Activated CD8-positive, alpha-beta memory T cell treated with anti-CD3 and anti-CD28 coated beads, Interleukin-2, amount 50 U/mL, for 1 hour (primary cell): ENCODE data around the gene CSTPP1.
"Not testable (repeated sequence)": the region's sequence is repeated elsewhere in the genome, so short reads cannot be mapped to it uniquely, and the experiment has no call there.

ENCODE experiments used
- DNase-seq: peaks from one replicate; pipeline ENCODE4 v3.0.0-alpha.2; 2020; ENCODE audit errors: extremely low read depth

The CSTPP1 gene

DNA sequence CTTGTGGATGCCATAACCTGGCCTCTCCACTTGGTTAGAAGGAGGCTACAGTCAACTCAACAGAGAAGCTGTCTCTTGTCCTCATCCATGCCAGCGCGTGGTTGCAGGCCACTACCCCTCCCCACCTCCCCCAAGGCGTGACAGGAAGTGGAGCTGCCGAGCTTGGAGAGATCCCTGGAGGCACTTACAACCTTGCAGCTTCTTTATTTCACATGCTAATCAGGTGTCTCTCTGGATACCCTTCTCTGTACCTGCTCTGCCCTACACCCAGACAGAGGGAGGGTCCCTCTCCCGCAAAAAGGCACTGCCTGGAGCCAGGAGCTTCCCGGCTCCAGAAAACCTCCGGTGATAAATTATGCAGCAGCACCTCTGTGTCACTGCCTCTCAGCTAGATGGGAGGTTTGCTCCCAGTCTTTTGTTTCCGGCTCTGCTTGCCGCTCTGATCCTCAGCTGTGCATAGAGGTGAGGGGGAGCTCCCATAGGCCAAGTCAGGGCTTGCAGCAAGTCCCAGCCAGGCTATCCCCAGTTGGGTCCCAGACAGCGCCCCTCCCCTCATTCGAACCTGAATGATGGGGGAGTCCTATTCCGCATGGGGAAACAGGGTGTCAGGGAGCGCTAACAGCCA, 23.9 kb upstream of the CSTPP1 start:
- no peak for DNase-seq

GRCh38 chr11:46913484-46913883, 23.1 kb upstream of the CSTPP1 start:
- DNase-seq = no peak

DNA sequence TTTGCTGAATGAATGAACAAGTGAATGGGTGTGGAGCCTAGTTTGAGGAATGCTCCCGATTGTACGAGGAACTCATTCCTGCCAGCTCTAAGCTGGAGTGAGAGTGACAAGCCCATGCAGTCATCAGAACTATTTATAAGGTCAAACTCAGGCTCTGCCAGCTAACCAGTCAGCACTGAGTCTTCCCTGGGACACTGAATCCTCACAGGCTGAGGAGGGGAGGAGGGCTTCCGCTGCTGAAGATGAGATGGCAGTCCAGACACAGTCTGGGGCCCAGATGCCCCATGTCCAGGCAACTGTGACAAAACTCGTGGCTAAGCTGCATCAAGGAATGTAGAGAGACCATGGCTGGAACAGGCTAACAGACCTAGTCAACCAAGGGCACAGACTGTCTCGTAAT, 22.2 kb upstream of the CSTPP1 start:
- DNase-seq = no peak

- DNase-seq = no peak
These were observed 21.7 kb upstream of the CSTPP1 start for GRCh38 chr11:46914910-46915309.

DNA sequence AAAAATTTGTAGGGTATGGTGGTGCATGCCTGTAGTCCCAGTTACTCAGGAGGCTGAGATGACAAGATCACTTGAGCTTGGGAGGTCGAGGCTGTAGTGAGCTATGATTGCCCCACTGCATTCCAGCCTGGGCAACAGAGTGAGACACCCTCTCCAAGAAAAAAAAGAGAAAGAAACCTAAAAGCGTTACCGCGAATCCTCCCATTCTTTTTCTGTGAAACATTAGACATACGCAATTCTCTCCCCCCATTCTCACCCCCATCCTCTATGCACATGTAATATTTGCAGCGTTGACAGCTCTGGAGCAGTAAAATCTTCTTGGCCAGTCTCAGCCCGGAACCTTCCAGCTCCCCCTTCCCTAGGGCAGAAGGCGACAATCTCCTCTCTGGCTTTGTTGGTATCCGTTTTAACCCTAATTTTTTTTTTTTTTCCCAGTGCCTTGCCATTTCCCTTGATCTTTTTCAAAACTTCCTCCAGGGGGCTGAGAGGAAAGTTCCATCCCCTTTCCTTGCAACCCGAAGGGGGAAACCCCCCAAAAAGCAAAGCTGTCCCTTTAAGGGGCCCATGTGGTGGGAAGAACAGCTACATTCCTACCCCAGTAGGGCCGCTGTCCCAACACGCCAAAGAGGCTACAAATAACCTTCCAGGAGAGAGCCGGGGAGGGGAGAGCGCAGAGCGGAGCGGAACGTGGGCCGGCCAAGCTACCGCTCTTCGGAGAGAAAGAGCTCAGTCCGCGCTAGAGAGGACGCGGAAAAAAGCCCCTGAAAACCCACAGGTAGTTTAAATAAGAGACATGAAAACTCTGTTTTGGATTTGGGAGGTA, 20.1 kb upstream of the CSTPP1 start:
- no peak for DNase-seq

- no peak for DNase-seq
These were observed 19.3 kb upstream of the CSTPP1 start for GRCh38 chr11:46917109-46917761.

DNA sequence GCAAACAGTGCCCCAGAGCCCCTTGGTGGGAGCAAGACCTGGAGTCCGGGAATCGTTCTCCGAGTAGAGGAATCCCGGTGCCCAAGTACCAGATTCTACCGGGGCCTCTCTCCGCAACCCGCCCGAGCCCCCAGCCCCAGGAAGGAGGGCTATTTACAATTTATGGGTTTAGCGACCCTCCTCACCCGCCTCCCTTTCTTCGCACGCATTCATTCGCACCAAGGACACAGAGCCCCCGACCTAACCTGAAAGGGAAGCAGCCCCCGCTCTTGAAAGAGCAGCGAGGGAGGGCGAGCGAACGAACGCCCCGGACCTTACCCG, 18.8 kb upstream of the CSTPP1 start:
- no peak for DNase-seq

DNA sequence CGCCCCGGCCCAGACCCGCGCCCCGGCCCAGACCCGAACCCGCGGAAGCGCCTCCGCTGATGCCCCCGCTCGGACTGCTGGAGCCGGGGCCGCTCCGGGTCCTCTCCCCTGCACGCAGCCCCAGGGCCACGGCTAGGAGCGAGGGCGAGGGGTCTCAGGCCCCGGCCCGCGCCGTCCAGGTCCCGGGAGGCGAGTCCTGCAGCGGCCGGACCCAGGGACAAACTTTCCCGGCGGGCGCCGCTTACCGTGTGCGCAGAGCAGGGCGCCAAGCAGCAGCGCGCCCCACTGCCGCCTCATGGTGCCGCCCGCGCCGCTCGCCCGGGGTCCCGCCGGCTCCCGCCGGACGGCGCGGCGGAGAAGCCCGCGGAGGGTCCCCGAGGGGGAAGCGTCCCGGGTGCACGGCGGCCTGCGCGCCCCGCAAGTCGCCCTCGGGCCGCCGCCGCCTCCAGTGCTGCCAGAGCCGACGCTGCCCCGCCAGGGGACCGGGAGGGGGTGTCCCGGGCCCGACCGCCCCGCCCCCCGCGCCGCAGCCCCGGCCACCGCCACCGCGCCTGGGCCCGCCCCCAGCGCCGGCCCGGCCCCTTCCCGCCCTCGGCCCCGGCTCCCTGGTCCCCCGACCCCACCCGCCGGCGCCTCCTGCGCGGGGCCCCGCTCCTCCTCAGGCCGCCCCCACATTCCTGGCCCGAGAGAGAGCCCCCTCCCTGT, 18.3 kb upstream of the CSTPP1 start, which contains the start of gene LRP4:
TSS of gene LRP4 (minus strand) at position 468 of the 705 bp plus-strand sequence. CDS start at position 297, 171 bp downstream.
- no peak for DNase-seq

GRCh38 chr11:46918788-46919513, 17.6 kb upstream of the CSTPP1 start:
- DNase-seq = no peak

- no peak for DNase-seq
These were observed 15.8 kb upstream of the CSTPP1 start for GRCh38 chr11:46920755-46921154.

GRCh38 chr11:46927928-46928327, 8.6 kb upstream of the CSTPP1 start:
- DNase-seq = not testable (repeated sequence)

- DNase-seq = not testable (repeated sequence)
These were observed 7.9 kb upstream of the CSTPP1 start for GRCh38 chr11:46928701-46929100.

DNA sequence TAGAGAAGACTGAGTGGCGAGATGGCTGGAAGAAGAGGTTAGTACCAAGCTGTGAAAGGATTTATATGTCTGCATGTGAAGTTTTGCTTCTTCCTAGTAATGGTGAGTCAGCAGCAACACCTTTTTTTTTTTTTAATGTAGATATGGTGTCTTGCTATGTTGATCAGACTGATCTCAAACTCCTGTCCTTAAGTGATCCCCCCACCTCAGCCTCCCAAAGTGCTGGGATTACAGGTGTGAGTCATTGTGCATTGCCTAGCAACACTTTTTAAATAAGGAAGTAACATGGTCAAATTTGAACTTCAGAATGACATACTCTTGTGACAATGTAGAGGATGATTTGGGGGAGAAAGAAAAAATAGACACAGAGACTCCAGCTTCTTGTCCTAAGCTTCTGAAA, 6.5 kb upstream of the CSTPP1 start:
- DNase-seq = no peak

GRCh38 chr11:46942172-46942571, 5.6 kb downstream of the CSTPP1 start:
- DNase-seq = no peak

- DNase-seq = no peak
These were observed 8.0 kb downstream of the CSTPP1 start for GRCh38 chr11:46944356-46945075.

- no peak for DNase-seq
These were observed 11.0 kb downstream of the CSTPP1 start for GRCh38 chr11:46947399-46948077.

DNA sequence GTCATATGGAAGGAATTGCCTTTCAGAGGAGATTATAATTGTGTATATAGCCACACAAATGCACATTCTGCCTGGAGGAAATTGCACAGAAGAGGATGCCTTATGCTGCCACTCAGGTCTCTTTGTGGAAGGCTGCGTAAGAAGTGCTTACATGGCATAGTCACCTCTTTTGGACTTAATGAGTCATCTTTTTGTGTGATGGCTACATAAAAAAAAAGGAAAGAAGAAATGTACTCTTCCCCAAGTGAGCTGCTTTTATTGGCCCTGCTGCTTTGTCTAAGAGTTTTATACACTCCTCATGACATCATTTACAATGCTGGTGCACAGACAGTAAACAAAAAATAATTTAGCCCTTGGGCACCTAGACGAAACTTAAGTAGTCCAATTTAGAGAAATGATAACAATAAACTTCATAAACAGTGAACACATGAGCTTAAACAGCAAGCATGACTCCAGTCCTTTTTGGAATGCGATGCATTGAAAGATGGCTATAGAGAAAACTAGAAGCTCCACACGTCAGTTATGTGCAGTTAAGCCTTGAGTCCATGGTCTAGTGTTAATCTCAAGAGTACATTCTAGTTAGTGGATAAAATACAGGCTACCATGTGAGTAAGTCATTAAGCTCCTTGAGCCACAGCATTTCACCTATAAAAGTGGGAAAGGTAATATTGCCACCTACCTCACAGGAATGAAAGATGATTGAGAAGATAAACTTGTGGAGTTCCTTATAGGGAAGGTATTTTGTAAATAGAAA, 12.0 kb downstream of the CSTPP1 start:
- no peak for DNase-seq

DNA sequence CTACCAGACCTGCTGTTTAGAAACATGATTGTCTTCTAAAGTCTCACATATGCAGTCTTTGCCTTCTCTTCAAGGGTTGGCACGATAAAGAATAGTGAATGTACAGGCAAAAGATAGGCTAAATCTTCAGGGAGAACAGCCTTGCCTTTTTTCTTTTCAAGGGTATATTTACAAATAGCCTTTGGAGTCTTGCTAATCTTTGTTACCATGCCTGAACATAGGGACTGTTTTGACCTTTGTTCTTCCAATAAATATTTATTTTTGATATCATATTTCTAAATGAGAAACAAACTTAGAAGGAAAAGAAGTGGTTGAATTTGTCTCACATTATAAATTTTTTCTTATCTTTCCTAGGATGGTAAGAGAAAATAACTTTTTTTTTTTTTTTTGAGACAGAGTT, 12.7 kb downstream of the CSTPP1 start:
- no peak for DNase-seq

GRCh38 chr11:46951864-46952263, 15.3 kb downstream of the CSTPP1 start:
- no peak for DNase-seq

DNA sequence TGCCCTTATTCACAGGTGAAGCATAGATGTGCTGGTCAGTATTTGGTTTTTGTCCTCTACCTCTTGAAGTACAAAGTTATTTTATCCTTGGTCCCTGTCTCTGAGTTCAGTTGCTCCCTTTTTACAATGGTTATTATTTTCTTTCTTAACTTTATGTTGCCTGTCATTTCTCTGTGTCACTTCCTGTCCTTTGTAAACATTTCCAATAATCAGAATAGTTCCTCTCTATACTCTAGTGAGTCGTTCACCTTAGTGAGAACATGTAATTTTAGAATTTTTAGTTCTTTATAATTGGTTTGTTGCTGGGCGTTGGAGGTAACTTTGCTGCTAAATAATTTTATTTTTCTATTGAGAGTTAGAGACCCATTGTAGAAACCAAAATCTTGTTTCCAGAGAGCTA, 16.0 kb downstream of the CSTPP1 start:
- DNase-seq = no peak
